K562 (cell line): Measurements from ENCODE around the gene ZNF646. TPM values are rescaled to one million over a fixed set of nuclear protein-coding genes. Genes with fewer than 3 reads are reported as not detected.

Experiments
- ATAC-seq: fragments of 200-7000 bp; cut with Tn5 transposase; 3 replicates; pipeline ENCODE4 v1.9.1; 2020; ENCODE audit warnings: moderate library complexity
- BruUV-seq: library from RNA; stranded (reverse); fragments of 400-500 nt; replicated peaks from 2 replicates; lab custom pipeline; 2021; lab: Mats Ljungman, UMichigan
- CTCF ChIA-PET: fragments of 300-600 bp; formaldehyde crosslinking; extraction: SDS; loops from one replicate; lab custom pipeline; 2021; ENCODE audit warnings: low intra/inter-chr PET ratio; lab: Yijun Ruan, JAX
- POLR2A ChIA-PET: fragments of 300-600, 350-650 bp; sonication (Branson Sonifier 250); formaldehyde crosslinking; extraction: SDS; loops from one replicate; lab custom pipeline; 2021; ENCODE audit warnings: antibody characterized with exemption, inconsistent platforms; lab: Yijun Ruan, JAX
- DNase-seq, 4 experiments: peaks; one replicate each; pipeline versions ENCODE4 v3.0.0 to v3.0.0-alpha.2; 2011 to 2018; ENCODE audit warnings: low spot score in 3 of 4, mixed read lengths in 3 of 4; ENCODE audit errors: extremely low read depth in 1 of 4
- FAIRE-seq: peaks from 2 replicates; lab custom pipeline; 2011; peaks lifted over from hg19 to GRCh38; lab: Jason Lieb, UNC
- H2AFZ ChIP-seq: 2 replicates; pipeline ENCODE4 v1.6.0; 2011; ENCODE audit warnings: low read depth, low read length, control low read depth, inconsistent platforms
- H3K27ac ChIP-seq: fragments of 200-600 bp; 3 replicates; pipeline ENCODE4 v1.8.0; 2011; ENCODE audit warnings: low read depth, mild to moderate bottlenecking, control low read depth, inconsistent platforms, low read length, moderate library complexity, mixed read lengths; ENCODE audit errors: extremely low read depth
- H3K27me3 ChIP-seq, 2 experiments: fragments of 300-600 bp in 1 of 2; 2 replicates in 1 of 2; 3 replicates in 1 of 2; pipeline versions ENCODE4 v1.6.0 to v1.8.0; 2011; ENCODE audit warnings: inconsistent platforms in 2 of 2, low read length in 2 of 2, mild to moderate bottlenecking in 1 of 2, mixed read lengths in 1 of 2, moderate library complexity in 1 of 2; ENCODE audit not compliant: control insufficient read depth in 2 of 2, insufficient read depth in 2 of 2
- H3K36me3 ChIP-seq: fragments of 300-600 bp; 3 replicates; pipeline ENCODE4 v1.8.0; 2011; ENCODE audit warnings: mild to moderate bottlenecking, low read length, inconsistent platforms; ENCODE audit not compliant: control insufficient read depth, insufficient read depth
- H3K4me1 ChIP-seq, 2 experiments: fragments of 200-600 bp in 1 of 2; replicated peaks in 1 of 2; 2 replicates in 1 of 2; 3 replicates in 1 of 2; pipeline versions ENCODE4 v1.5.1 to v1.8.0; 2011; ENCODE audit warnings: inconsistent platforms in 2 of 2, low read length in 2 of 2, mild to moderate bottlenecking in 1 of 2, mixed read lengths in 1 of 2, moderate library complexity in 1 of 2; ENCODE audit not compliant: control insufficient read depth in 2 of 2, insufficient read depth in 2 of 2
- H3K4me2 ChIP-seq: 2 replicates; pipeline ENCODE4 v1.6.1; 2011; ENCODE audit warnings: low read length, control low read depth, inconsistent platforms, mixed read lengths; ENCODE audit not compliant: insufficient read depth
- H3K4me3 ChIP-seq: fragments of 200-600 bp; sonication (generic), shearing (Covaris generic); 2 replicates; pipeline ENCODE4 v1.5.1; 2016; ENCODE audit warnings: control low read depth, inconsistent platforms
- H3K79me2 ChIP-seq: fragments of 200-600 bp; 3 replicates; pipeline ENCODE4 v1.8.0; 2011; ENCODE audit warnings: low read length, inconsistent platforms; ENCODE audit not compliant: control insufficient read depth, insufficient read depth
- H3K9ac ChIP-seq, 2 experiments: 2 replicates each; pipeline versions ENCODE4 v1.6.0 to v1.6.1; 2011; ENCODE audit warnings: low read depth in 2 of 2, low read length in 2 of 2, control low read depth in 1 of 2, inconsistent platforms in 1 of 2, mild to moderate bottlenecking in 1 of 2, mixed read lengths in 1 of 2; ENCODE audit not compliant: insufficient read depth in 1 of 2
- H3K9me1 ChIP-seq: one replicate; pipeline ENCODE4 v1.6.0; 2011; ENCODE audit warnings: inconsistent platforms, mild to moderate bottlenecking, low read length, moderate library complexity; ENCODE audit not compliant: control insufficient read depth, insufficient read depth
- H3K9me3 ChIP-seq: replicated peaks from 2 replicates; pipeline ENCODE4 v1.5.1; 2011; ENCODE audit warnings: low read depth, low read length, inconsistent platforms; ENCODE audit not compliant: control insufficient read depth, insufficient read depth
- H4K20me1 ChIP-seq: replicated peaks from 2 replicates; pipeline ENCODE4 v1.6.1; 2011; ENCODE audit warnings: low read length, inconsistent platforms, mixed read lengths; ENCODE audit not compliant: control insufficient read depth, insufficient read depth
- PRMT5 ChIP-seq: sonication (generic); formaldehyde crosslinking; IDR thresholded peaks from 2 replicates; pipeline ENCODE4 v1.5.0; 2020; ENCODE audit warnings: missing genetic modification reagents
- RBFOX2 ChIP-seq: fragments of 200-400 bp; formaldehyde crosslinking; IDR thresholded peaks from 2 replicates; pipeline ENCODE4 v1.6.1; 2017; ENCODE audit warnings: low read depth, mild to moderate bottlenecking, low read length, moderate library complexity
- ZNF75A ChIP-seq: fragments of 450-650 bp; formaldehyde crosslinking; IDR thresholded peaks from 2 replicates; pipeline ENCODE4 v1.4.0; 2020; ENCODE audit warnings: mild to moderate bottlenecking
- WGBS: fragments of 100-300 bp; shearing (Covaris generic); methylation state at CpG from one replicate; pipeline ENCODE4 v1.1.6; 2016; ENCODE audit warnings: low coverage, mixed read lengths; ENCODE audit not compliant: insufficient coverage; ENCODE audit errors: missing lambda C conversion rate; 5-methylcytosine and 5-hydroxymethylcytosine counted together
- in situ Hi-C: fragments of 300-500 bp; cut with MboI; formaldehyde crosslinking; loops from 4 replicates; pipeline ENCODE4 v1.15.0; 2018; ENCODE audit warnings: inconsistent platforms, mixed read lengths
- intact Hi-C: fragments of 100-400 bp; cut with micrococcal nuclease; formaldehyde crosslinking; loops from 2 replicates; pipeline ENCODE4 v1.14.2; 2022
- polyA plus RNA-seq, 8 experiments: library from polyadenylated mRNA; depleted of rRNA in 4 of 8; stranded (reverse) in 5 of 8; unstranded in 3 of 8; fragments of >200 nt; fragmentation: Nextera tagmentation in 2 of 8; fragmentation: Illumina TruSeq in 1 of 8; extraction: Ambion mirVana in 2 of 8; extraction: Trizol in 1 of 8; gene quantifications; 2 replicates each; pipeline versions ENCODE4 v1.2.1 to v1.2.3, GENCODE V29; 2011 to 2014; ENCODE audit warnings: inconsistent platforms in 1 of 8, missing spikeins in 1 of 8
- total RNA-seq, 7 experiments: library from RNA; depleted of rRNA in 6 of 7; stranded (reverse); fragments of >200 nt in 6 of 7; fragmentation: Illumina TruSeq in 2 of 7; extraction: Trizol in 2 of 7; gene quantifications; 2 replicates each; pipeline versions ENCODE4 v1.2.1 to v1.2.3, GENCODE V29; 2011 to 2021; ENCODE audit warnings: low replicate concordance in 1 of 7
- TF ChIP-seq, protein P1 (sequence below): sonication (generic); formaldehyde crosslinking; IDR thresholded peaks from 2 replicates; pipeline ENCODE4 v1.8.0; 2022; ENCODE audit warnings: missing genetic modification reagents, mild to moderate bottlenecking, borderline replicate concordance

Gene ZNF646
- total and polyA plus RNA-seq, 9 of the 15 experiments (the other 6 are each of a cell fraction or from before 2014, with no cell fraction given): 0.08 to 20.6 (median 8.0) TPM

DNA sequence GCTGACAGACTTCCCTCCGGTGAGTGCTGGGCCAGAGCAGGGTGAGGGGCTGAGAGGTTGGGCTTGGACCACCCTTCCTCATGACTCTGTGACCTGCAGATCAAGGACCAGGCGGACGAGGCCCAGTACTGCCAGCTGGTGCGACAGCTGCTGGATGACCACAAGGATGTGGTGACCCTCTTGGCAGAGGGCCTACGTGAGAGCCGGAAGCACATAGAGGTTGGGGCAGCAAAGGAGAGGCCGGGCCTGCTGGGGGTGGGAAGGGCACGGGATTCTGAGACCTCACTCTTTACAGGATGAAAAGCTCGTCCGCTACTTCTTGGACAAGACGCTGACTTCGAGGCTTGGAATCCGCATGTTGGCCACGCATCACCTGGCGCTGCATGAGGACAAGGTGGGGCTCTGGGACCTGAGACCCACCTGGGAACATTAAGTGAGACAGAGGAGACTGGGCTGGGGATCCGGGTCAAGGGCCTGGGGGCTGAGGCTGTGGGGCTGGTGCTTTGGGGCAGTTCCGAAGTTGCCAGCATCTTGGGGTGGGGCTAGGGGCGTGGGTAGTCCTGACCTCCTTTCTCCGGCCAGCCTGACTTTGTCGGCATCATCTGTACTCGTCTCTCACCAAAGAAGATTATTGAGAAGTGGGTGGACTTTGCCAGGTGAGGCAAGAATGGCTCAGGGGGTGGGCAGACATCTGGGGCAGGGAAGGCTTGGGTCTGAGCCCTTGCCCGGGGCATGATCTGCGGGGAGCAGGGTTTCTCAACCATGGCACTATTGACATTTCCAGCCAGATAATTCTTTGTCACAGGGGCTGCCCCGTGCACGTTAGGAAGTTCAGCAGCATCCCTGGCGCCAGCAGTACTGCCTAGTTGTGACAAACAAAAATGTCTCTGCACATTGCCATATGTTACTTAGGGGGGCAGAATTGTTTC is 36.1 kb downstream of the ZNF646 start:
- CTCF ChIA-PET: no interaction called here

More for the DNA sequence above, 36.1 kb downstream of the ZNF646 start:
- Histone ChIP-seq H3K4me1 (peaks cover 8 to 36% of the 10 kb centered on the region in 2 experiments), H3K9ac (peak overlapping the region in 1 of 2 experiments; percentile 36; a peak in 2 of 4 replicates), H3K27me3 (no peaks in the 10 kb centered on the region), H3K9me1 (no peaks in the 10 kb centered on the region), H4K20me1 (no peaks in the 10 kb centered on the region; the same call in 1 of the 2 replicates), H3K36me3 (peaks cover 46% of the 10 kb centered on the region; the same call in 2 of the 3 replicates), H2AFZ (no peak overlapping the region), H3K9me3 (no peaks in the 10 kb centered on the region), H3K4me3 (no peak overlapping the region), H3K4me2 (no peak overlapping the region), H3K79me2 (peaks cover 13% of the 10 kb centered on the region), H3K27ac (no peak overlapping the region)
- DNase-seq (no peak), ATAC-seq (no peak), FAIRE-seq (no peak)
- WGBS: 91% methylated on average over 22 of the region's 26 CpGs
- TF ChIP-seq ZNF75A (CRISPR knock-in tag) (no peak), PRMT5 (0 out of 2 replicates have a peak, but pooled peaks have one; percentile 29), RBFOX2 (0 out of 2 replicates have a peak, but pooled peaks have one; percentile 10)
- TF ChIP-seq, protein P1, sequence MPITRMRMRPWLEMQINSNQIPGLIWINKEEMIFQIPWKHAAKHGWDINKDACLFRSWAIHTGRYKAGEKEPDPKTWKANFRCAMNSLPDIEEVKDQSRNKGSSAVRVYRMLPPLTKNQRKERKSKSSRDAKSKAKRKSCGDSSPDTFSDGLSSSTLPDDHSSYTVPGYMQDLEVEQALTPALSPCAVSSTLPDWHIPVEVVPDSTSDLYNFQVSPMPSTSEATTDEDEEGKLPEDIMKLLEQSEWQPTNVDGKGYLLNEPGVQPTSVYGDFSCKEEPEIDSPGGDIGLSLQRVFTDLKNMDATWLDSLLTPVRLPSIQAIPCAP (CRISPR knock-in tag): no peak
- BruUV-seq: no TSS peak
- POLR2A ChIA-PET: interaction anchor here (0.6 to 1.1 kb wide), 3 partner anchors 25 to 91 kb away, joined by 3 read pairs; no protein-coding TSS in a partner anchor
- intact Hi-C loops (no loop called here), in situ Hi-C loops (no loop called here)
